Peyer's patch (tissue), 4 donors: ENCODE results near the gene FAM118B.

ENCODE experiments used
- POLR2A ChIP-seq, 2 donors: fragments of 450-650 bp; IDR thresholded peaks; one replicate each; pipeline ENCODE4 v1.5.1; 2017; ENCODE audit warnings: antibody characterized with exemption in 2 of 2, mild to moderate bottlenecking in 2 of 2, moderate library complexity in 2 of 2
- TF ChIP-seq, protein P1 (sequence below), 6 experiments: fragments of 450-650 bp in 4 of 6; fragments of 200-600 bp in 2 of 6; sonication (generic) in 1 of 6; IDR thresholded peaks; one replicate each; pipeline ENCODE4 v1.5.1; 2017 to 2019; ENCODE audit warnings: antibody characterized with exemption in 6 of 6, mild to moderate bottlenecking in 3 of 6, moderate library complexity in 1 of 6

DNA sequence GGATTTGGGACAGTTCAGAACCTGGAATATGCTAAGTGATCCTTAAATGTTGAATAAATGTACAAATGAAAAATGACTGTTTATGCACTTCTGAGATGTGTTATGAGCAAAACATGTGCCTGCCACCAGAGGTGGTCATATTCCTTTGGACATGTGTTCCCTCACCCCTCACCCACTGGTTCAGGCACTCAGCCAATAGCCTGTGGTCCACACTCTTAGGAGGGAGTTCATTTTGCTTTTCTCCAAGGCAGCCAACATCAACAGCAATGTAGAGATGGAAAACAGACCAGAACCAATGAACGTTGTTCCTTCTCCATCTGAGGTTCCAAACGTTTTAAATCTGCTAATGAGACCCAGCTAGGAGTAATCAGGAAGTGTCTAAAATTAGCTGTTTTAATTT, 44.1 kb upstream of the FAM118B start:
- TF ChIP-seq, protein P1, sequence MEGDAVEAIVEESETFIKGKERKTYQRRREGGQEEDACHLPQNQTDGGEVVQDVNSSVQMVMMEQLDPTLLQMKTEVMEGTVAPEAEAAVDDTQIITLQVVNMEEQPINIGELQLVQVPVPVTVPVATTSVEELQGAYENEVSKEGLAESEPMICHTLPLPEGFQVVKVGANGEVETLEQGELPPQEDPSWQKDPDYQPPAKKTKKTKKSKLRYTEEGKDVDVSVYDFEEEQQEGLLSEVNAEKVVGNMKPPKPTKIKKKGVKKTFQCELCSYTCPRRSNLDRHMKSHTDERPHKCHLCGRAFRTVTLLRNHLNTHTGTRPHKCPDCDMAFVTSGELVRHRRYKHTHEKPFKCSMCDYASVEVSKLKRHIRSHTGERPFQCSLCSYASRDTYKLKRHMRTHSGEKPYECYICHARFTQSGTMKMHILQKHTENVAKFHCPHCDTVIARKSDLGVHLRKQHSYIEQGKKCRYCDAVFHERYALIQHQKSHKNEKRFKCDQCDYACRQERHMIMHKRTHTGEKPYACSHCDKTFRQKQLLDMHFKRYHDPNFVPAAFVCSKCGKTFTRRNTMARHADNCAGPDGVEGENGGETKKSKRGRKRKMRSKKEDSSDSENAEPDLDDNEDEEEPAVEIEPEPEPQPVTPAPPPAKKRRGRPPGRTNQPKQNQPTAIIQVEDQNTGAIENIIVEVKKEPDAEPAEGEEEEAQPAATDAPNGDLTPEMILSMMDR (IDR thresholded peaks at IDR 0.05), result no peak
- no peak for TF ChIP-seq POLR2A (IDR thresholded peaks at IDR 0.05)
